Keratinocyte (primary cell): ENCODE data around the gene PARP2.

Source experiments
- CTCF ChIP-seq, 3 experiments: IDR thresholded peaks in 1 of 3; conservative IDR thresholded peaks in 1 of 3; optimal IDR thresholded peaks in 1 of 3; 2 replicates in 2 of 3; 3 replicates in 1 of 3; pipeline versions ENCODE3 to v1.5.1; 2011; ENCODE audit warnings: low read length in 3 of 3, mild to moderate bottlenecking in 3 of 3, moderate library complexity in 2 of 3, control low read depth in 1 of 3, inconsistent platforms in 1 of 3; ENCODE audit not compliant: insufficient read depth in 2 of 3; ENCODE audit errors: extremely low read depth in 1 of 3
- EZH2 ChIP-seq: IDR thresholded peaks from one replicate; pipeline ENCODE4 v1.6.1; 2012; ENCODE audit warnings: inconsistent platforms, mild to moderate bottlenecking, low read length, moderate library complexity

GRCh38 chr14:20346713-20347112, 3.3 kb downstream of the PARP2 start:
- TF ChIP-seq CTCF (optimal IDR thresholded peaks at IDR 0.05 in 1 of 3, IDR thresholded peaks at IDR 0.05 in 1 of 3, conservative IDR thresholded peaks at IDR 0.05 in 1 of 3; ENCODE audit: extremely low read depth in 1 of 3, insufficient read depth in 2 of 3, low read length in 3 of 3) (no peak), EZH2 (no peak)
